GM18861 (cell line): ENCODE results near the gene EFHC1.
"Not testable (repeated sequence)": the region's sequence is repeated elsewhere in the genome, so short reads cannot be mapped to it uniquely, and the experiment has no call there.

Experiments used
- ATAC-seq: cut with Tn5 transposase; IDR thresholded peaks from one replicate; pipeline ENCODE4 v1.9.1; 2021; ENCODE audit not compliant: unreplicated experiment

The EFHC1 gene, protein sequence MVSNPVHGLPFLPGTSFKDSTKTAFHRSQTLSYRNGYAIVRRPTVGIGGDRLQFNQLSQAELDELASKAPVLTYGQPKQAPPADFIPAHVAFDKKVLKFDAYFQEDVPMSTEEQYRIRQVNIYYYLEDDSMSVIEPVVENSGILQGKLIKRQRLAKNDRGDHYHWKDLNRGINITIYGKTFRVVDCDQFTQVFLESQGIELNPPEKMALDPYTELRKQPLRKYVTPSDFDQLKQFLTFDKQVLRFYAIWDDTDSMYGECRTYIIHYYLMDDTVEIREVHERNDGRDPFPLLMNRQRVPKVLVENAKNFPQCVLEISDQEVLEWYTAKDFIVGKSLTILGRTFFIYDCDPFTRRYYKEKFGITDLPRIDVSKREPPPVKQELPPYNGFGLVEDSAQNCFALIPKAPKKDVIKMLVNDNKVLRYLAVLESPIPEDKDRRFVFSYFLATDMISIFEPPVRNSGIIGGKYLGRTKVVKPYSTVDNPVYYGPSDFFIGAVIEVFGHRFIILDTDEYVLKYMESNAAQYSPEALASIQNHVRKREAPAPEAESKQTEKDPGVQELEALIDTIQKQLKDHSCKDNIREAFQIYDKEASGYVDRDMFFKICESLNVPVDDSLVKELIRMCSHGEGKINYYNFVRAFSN

DNA sequence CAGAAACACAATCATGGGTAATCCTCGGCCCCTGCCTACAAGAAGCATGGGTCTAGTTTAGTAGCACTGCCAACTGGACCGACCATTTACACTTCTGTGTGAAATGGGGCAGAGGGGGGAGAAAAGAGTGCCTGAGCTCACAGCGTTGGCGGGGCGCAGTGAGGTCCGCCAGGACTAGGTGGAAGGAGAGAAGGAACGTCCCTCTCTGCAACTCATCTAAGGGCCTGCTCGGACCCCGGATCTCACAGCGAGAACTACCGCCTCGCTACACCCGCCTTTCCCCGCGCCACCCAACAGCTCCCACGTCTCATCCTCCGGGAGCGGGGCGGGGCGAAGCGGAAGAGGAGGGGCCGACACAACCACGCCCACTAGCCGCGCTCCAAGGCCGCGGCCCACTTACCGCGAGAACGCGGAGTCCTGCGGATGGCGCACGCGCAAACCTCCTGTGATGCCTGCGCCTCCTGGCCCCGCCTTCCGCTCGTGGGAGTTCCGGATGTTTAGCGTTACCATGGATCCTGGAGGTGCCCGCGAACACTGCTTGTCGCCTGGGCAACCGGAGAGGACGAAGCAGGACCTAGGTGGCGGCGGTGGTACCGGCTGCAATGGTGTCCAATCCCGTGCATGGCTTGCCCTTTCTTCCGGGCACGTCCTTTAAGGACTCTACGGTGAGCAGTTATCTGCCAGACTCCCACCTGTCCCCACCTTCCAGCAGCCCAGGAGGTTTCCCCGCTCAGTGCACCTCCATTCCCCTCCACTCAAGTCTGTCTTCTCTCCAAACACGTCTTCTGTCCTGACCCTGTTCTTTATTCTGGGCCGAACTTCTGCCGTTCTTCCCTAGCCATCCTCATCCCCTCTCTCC, at the start of gene EFHC1:
Gene EFHC1, plus strand, starts transcription at position 534 of the 859 bp plus-strand sequence. Its CDS starts 69 bp downstream, at position 603.
- ATAC-seq = peak; percentile 91

DNA sequence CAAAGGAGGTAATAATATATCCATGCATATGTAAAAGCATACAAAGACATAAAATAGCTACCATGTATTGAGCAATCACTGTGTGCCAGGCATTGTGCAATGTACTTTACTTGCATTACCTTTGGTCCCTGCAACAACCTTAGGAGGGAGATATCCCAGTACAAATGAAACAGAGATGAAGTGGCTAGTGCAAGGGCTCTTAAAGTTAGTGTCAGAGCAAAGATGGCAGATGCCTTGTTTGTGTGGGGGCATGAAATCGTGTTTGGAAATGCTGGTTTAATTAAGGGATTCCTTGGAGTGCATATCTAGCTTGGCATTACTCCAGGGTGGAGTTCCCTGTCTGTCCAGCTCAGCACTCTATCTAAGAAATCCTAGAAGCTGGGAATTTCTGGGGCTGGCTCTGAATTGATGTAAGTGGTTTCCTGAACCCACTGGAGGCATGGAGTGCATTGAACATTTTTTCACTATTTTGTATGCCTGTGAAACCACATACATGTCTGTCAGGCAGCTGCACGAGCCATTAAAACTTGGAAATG, 48.4 kb upstream of the EFHC1 start:
- ATAC-seq = no peak

DNA sequence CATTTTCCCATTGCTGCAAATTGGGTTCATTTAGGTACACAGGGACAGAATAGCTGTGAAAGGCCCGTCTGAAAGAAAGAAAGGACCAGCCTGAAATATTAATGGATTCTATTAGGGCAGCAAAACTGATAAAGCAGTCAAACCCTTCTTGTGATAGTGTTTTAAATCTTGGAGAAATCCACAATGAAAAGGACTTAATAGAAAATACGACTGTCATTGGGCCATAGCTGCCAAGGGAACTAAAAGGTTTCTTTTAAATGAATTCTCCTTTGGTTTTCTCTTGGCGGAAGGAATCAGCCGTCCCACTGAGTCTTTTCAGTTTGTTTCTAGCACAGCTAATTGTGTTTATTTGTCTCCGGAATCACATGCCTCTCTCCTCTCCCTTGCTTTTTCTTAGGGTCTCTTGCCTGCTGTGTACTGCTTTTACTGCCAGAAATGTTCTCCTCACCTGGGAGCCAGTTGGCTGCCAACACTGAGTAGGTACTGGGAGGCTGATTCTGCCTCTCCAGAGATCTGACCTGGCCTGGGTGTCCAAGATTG, 46.9 kb upstream of the EFHC1 start:
- ATAC-seq = no peak

DNA sequence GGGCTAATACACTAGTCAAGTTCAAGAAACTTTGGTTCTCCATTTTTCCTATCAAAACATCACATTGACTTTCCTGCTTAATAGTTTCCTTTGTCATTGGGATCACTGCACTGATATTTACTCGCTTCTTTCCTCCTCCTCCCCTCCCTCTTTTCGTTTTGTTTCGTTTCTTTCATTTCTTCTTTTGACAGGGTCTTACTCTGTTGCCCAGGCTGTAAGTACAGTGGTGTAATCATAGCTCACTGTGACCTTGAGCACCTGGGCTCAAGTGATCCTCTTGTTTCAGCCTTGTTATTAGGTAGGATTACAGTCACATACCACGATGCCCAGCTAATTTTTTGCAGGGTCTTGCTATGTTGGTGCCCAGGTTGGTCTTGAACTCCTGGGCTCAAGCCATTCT, 45.9 kb upstream of the EFHC1 start:
- no peak for ATAC-seq

DNA sequence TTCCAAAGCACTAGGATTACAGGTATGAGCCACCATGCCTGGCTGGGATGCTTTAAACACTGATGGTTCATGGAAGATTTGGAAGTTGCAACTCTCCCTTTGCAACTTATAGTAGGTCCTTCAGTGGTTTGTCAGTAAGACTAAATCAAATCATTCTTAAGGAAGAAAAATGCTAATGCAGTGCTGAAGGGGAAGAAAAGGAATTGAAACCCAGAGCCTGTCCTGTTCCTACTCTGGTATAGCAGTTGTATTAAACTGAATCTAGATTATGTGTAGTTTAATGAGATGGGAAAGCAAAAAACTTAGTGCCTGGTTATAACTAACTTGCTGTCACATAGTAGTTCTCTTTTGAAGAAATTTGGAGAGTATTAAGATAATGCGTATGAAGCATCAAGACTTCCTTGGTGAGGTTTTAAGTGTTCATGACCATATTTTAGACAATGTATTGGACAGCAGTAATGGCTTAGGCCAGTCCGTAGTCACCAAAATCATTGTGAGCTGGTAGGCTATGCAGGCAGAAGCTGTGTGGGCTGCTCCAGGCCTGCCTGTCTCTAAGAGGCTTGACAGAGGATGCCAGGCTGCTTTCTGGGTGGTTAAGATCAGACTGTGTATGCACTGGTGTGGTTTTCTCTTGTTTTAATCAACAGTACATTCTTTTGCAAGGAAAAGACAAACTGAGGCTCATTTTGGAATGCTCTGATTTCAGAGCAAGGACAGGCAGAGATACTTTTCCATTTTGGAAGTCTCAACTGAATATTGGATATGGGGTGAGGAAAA, 44.2 kb upstream of the EFHC1 start:
- no peak for ATAC-seq

DNA sequence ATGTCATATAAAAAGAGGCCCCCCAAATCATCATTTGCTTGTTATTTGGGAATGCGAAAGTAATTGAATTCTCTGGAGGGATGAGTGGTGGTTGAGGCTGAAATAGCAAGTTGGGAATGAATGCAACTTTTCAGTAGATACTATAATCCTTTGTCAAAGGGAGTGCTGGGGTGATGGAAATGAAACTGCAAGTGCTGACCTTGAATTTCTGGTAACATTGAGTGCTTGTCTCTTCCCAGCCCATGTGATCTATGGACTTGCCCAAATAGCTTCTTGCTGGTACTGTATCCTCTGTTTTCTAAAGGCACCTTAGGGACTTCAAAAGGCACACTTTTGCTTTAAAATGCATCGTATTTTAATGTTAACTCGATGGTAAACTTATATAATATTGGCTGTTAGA, 43.4 kb upstream of the EFHC1 start:
- ATAC-seq = no peak

DNA sequence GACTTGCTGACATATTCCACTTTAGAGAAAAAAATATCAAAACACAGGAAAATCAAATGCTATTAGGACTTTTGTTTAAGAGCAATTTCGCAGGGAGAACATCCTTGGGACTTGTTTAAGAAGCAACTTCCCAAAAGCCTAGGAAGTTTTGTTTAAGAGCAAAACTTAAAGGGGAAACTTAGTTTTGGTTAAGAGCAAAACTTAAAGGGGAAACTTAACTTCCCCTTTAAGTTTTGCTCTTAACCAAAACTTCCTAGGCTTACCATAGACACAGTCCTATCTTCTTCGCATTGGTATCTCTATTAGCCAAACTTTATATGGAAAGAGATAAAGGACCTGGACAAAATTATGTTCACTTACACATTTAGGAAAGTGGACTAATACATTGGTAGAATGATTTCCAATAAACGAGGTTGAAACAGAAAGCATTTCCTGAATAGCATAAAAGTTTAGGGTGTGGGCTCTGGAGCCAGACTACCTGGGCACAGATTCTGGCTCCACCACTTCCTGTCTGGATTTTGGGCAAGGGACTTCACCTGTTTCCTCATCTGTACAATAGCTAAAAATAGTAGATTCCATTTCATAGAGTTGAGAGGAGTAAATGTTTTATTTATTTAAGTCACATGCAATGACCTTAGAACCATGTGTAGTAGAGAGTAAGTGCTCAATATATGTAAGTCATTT, 42.5 kb upstream of the EFHC1 start:
- no peak for ATAC-seq

DNA sequence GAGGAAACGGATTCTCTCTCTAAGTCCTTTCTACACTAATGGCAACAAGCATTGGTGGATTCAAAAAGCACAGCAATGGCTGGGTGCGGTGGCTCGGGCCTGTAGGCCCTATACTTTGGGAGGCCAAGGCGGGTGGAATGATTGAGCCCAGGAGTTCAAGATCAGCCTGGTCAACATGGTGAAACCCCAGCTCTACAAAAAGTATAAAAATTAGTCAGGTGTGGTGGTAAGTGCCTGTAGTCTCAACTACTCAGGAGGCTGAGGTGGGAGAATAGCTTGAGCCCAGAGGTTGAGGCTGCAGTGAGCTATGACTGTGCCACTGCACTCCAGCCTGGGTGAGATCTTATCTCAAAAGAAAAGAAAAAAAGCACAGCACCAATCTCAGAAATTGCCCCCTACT, 38.9 kb upstream of the EFHC1 start:
- no peak for ATAC-seq

DNA sequence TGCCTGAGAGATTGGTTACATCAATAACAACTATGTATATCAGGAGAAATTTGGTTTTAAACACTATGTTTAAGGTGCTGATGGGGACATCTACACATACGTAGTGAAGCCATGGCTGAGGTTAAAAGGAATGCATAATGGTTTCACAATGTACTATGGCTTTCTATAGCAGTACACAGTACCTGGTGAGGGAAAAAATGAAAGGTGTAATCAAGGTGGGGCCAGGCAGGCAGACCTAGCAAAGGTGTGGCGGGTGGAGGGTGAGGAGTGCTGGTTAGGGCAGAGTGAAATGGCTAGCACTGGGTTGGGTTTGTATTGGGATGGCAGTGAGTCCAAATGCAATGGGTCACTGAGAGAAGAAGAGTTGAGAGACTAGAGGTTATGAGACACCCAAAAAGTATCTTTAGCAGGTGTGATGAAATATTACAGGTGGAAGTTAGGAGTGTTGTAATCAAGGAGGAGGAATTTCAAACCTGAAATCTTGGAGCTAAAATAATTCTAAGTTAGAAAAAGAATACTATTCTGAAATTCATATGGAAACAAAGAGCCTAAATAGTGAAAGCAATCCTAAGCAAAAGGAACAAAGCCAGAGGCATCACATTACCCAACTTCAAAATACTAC, 35.9 kb upstream of the EFHC1 start:
- no peak for ATAC-seq

DNA sequence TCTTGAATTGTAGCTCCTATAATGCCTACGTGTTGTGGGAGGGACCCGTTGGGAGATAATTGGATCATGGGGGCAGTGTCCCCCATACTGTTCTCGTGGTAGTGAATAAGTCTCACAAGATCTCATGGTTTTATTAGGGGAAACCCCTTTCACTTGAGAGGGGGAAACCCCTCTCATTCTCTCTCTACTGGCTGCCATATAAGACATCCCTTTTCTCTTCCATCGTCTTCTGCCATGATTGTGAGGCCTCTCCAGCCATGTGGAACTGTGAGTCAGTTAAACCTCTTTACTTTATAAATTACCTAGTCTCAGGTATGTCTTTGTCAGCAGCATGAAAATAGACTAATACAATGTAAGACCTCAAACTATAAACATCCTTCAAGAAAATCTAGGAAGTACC, 35.1 kb upstream of the EFHC1 start:
- ATAC-seq = no peak

DNA sequence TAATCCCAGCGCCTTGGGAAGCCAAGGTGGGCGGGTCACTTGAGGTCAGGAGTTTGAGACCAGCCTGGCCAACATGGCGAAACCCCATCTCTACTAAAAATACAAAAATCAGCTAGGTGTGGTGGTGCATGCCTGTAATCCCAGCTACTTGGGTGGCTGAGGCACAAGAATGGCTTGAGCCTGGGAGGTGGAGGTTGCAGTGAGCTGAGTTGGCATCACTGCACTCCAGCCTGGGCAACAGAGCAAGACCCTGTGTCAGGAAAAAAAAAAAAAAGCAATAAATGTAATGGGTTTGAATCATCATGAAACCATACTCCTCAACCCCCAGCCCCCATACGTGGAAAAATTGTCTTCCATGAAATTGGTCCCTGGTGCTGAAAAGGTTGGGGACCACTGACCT, 32.0 kb upstream of the EFHC1 start:
- ATAC-seq = not testable (repeated sequence)

DNA sequence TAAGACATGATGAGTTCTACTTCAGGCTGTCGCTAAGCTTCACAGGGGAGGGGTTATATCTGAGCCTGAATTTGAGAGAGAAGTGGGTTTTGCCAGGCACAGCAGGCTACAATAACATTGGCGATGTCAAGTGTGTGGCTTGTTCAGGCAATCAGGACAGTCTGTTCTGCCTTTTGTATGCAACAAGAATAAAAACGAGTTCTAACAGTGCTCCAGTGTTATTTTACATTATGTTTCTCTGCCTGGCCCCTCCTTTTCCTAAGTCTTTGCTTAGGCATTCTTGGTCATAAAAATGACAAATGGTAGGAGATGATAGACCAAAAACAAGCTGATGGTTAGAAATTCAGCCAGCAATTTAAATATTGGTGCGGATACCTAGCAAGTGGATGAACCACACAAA, 31.4 kb upstream of the EFHC1 start:
- no peak for ATAC-seq

DNA sequence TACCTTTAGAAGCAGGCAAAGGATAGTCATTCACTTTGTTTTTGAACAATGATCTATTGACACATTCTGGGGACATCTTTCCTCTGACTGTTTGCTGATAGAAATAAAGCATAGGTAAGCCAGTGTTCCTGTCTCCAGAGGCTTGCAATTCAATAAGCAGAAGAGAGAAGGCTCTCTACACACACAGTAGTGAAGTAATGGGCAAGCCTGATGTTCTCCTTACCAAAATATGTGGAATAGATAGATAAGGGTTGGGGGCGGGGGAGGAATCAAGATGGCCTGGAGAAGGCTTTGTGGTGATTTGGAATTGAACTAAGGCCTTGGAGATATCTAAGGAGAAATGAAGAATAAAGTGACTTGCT, 30.9 kb upstream of the EFHC1 start:
- no peak for ATAC-seq

DNA sequence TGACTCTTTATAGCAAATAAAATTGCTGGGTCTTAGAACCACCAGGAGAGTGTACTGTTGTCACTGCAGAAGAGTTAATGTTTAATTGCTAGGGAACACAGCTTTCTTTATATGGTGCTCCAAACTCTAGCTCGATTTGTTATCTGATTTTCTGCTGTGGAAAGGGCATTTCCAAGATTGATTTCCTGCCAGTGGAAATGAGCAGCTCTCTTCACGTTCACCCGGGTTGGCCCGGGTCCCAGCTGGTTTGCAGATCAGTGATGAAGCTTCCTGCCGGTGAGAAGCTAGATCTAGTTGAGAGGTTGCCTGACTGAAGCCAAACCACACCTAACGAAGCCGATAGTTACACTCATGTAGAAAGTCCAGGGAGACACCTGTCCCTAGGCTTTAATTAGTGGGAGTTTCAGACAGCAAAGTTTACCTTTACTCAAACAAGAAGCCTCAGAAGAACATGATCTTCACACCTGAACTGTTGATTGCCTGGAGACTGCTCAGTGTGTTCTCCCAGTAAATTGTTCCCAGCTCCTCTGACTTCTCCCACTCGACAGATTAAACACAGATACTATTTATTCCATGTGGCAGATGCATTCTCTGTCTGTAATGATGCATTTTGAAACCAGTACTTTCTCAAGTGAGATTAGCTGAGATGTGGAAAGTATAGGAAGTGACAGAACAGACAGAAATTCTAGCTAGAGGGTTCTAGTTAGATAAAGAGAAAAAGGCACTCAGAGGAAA, 30.3 kb upstream of the EFHC1 start:
- peak; percentile 53 for ATAC-seq

DNA sequence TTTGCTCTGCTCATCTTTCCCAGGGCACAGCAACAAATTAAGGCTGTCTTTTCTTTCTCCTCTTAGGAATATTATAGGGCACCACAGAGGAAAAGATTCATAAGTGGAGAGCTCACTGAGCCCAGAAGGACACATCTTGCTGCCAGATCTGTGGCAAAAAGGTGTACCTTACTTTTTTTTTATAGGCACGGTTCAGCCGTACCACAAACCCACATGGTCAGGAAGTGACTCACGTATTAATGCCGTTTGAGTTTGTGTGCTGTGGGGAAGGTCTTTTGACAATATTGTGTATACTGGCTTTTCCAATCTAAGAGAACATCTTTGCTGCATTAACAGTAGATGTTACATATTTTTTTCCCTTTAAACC, 29.8 kb upstream of the EFHC1 start:
- ATAC-seq = peak; percentile 50

DNA sequence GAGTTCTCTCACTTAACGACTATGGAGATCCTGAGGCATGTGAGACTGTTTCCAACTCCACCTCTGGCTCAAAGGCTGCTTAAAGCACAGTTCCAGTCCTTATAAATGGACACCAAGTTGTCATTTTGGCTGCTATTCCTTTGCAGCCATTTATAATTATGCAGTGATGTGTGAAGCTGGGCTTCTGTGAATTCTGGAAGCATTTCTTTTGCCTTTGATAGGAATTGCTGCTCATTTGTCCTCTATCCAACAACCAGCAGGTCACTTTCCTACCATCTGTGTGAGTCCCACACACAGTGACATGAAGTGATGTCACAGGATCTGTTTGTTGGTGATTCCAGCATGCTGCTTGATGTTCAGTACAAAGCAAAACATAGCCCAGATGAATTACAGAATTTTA, 28.5 kb upstream of the EFHC1 start:
- no peak for ATAC-seq

DNA sequence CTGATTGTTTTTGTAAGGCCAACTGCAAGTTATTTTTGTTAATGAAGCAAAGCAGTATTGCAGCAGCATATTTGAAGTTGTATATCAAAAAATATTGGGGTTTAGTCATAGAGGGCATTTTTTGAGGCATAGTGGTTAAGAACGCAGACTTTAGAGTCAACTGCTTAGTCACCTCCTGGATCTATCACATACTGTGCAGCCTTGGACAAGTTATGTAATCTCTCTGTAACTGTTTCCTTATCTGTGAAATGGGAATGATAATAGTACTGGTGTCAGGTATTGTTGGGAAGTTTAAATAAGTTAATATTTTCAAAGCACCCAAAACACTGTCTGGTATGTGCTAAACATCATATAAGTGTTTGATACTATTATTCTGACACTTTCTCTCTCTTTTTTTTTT, 27.2 kb upstream of the EFHC1 start:
- ATAC-seq = no peak

DNA sequence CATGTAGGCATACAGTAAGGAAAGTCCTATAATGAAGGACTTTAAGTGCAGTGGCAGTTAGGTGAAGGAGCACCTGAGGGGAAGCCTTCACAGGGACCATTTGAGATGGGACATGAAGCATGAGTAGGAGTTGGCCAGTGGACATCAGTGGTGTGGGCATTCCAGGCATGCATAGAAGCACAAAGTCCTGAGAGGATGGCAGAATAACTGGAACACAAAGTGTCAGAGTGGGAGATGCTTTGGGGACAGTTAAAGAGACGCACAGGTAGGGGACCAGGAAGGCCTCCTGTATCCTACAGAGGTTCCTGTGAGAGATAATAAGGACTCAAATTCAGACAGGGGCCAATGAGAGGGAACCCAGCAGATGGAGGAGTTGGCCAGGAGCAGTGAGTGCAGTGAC, 26.4 kb upstream of the EFHC1 start:
- no peak for ATAC-seq

DNA sequence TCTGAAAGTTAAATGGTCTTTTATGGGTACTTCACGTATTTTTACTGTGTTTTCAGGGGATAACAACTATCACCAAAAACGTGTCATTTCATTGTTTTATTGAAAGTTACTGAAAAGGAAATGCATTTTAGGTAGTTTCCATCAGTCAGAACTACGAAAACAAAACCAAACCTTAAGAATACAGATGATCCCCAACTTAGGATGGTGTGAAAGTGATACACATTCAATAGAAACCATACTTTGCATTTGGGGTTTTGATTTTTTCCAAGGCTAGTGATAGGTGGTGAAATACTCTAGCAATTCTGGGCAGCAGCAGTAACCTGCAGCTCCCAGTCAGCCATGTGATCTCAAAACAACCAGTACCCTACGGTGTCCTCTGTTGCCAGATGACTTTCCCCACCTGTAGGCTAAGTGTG, 25.9 kb upstream of the EFHC1 start:
- ATAC-seq = peak; percentile 41
